ENCODE data around the gene JSRP1. TPM values are rescaled to one million over a fixed set of nuclear protein-coding genes. Genes with fewer than 3 reads are reported as not detected.

Gene JSRP1
- total RNA-seq, 2 experiments from 2014 or later, result 1.5 to 15.9 TPM

DNA sequence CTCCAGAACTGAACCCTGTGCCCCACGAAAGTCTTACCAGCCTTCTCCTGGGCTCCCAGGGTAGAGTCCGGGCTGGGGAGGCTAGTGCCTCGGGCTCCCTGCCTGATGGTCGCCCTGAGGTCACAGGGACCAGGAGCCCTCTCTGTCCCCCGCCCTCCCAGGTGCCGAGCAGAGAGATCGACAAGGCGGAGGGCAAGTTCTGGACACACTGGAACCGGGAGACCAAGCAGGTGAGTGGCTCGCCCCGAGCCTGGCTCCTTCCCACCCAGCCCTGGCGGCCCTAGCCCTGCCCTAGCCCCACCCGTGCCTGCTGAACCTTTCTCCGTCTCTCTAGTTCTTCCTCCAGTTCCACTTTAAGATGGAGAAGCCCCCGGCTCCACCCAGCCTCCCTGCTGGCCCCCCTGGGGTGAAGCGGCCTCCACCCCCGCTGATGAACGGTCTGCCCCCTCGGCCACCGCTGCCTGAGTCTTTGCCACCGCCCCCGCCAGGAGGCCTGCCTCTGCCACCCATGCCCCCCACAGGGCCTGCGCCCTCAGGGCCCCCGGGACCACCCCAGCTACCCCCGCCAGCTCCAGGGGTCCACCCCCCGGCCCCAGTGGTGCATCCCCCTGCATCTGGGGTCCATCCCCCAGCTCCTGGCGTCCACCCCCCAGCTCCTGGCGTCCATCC, 8.7 kb downstream of the JSRP1 start:
- BruUV-seq (replicated peaks), result no TSS peak

DNA sequence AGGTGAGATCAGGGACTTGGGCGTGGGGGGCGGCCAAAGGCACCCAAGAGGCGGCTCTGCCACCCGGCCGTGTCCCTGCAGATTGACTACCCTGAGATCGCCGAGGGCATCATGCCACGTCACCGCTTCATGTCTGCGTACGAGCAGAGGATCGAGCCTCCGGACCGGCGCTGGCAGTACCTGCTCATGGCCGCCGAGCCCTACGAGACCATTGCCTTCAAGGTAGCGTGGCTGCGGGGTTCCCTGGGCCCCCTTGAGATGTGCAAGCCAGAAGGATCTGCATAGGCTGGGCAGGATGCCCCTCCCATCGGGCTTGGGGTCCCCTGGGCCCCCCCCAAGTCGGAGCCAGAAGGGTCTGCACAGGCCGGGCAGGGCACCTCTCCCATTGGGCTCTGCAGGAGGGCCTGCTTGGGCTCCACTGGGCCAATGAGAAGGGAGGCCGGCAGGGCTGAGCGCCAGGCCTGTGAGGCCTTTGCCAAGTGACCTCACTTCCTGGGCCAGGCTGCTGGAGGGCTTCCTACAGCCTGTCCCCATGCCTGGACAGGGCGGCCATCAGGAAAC, 9.3 kb downstream of the JSRP1 start:
- Histone ChIP-seq H2AFZ (ENCODE audit: low read length) (no peak overlapping the region), H3K9me2 (ENCODE audit: insufficient read depth, low read length) (no peaks in the 10 kb centered on the region), H3K79me2 (ENCODE audit: insufficient read depth, low read depth, low read length) (peaks cover 17% of the 10 kb centered on the region), H3K4me1 (ENCODE audit: insufficient read depth, low read length, poor library complexity, severe bottlenecking) (peaks cover 3% of the 10 kb centered on the region), H4K20me1 (ENCODE audit: insufficient read depth, low read length) (peaks cover 3% of the 10 kb centered on the region; the same call in 1 of the 2 replicates), H3K4me3 (ENCODE audit: low read depth, low read length, poor library complexity, severe bottlenecking) (no peak overlapping the region), H3K4me2 (ENCODE audit: low read length) (no peak overlapping the region), H3K36me3 (ENCODE audit: insufficient read depth, low read length) (peaks cover 74% of the 10 kb centered on the region), H3K9me3 (ENCODE audit: low read length) (no peaks in the 10 kb centered on the region), H3K27ac (ENCODE audit: low read depth, low read length, poor library complexity, severe bottlenecking) (no peak overlapping the region)
- ChIA-PET CTCF (ENCODE audit: unreplicated experiment) (interaction anchor here (0.6 kb wide), 1 partner anchor 19 kb away, joined by 3 read pairs; no protein-coding TSS in a partner anchor), POLR2A (no interaction called here)
- intact Hi-C loops (cut with micrococcal nuclease; ENCODE audit: unreplicated experiment), result no loop called here
- DNase-seq (ENCODE audit: low spot score), result no peak
- no TSS peak for BruUV-seq (replicated peaks)
- TF ChIP-seq, protein P1, sequence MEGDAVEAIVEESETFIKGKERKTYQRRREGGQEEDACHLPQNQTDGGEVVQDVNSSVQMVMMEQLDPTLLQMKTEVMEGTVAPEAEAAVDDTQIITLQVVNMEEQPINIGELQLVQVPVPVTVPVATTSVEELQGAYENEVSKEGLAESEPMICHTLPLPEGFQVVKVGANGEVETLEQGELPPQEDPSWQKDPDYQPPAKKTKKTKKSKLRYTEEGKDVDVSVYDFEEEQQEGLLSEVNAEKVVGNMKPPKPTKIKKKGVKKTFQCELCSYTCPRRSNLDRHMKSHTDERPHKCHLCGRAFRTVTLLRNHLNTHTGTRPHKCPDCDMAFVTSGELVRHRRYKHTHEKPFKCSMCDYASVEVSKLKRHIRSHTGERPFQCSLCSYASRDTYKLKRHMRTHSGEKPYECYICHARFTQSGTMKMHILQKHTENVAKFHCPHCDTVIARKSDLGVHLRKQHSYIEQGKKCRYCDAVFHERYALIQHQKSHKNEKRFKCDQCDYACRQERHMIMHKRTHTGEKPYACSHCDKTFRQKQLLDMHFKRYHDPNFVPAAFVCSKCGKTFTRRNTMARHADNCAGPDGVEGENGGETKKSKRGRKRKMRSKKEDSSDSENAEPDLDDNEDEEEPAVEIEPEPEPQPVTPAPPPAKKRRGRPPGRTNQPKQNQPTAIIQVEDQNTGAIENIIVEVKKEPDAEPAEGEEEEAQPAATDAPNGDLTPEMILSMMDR (conservative IDR thresholded peaks at IDR 0.05; ENCODE audit: low read length), result no peak
- no peak for TF ChIP-seq EZH2phosphoT487 (IDR thresholded peaks at IDR 0.05; ENCODE audit: borderline replicate concordance, low read depth, low read length)

More for the DNA sequence above, 8.7 kb downstream of the JSRP1 start:
- H4K20me1 ChIP-seq (ENCODE audit: insufficient read depth, low read length), result no peaks in the 10 kb centered on the region
- peaks cover 2% of the 10 kb centered on the region for H3K4me1 ChIP-seq (ENCODE audit: insufficient read depth, low read length, poor library complexity, severe bottlenecking)
- no peaks in the 10 kb centered on the region for H3K9me3 ChIP-seq (ENCODE audit: low read length)
- H2AFZ ChIP-seq (ENCODE audit: low read length), result no peak overlapping the region
- no peak overlapping the region for H3K27ac ChIP-seq (ENCODE audit: low read depth, low read length, poor library complexity, severe bottlenecking)
- intact Hi-C loops (cut with micrococcal nuclease; ENCODE audit: unreplicated experiment), result no loop called here
- H3K4me2 ChIP-seq (ENCODE audit: low read length), result no peak overlapping the region
- H3K79me2 ChIP-seq (ENCODE audit: insufficient read depth, low read depth, low read length), result peaks cover 11% of the 10 kb centered on the region
- ChIA-PET CTCF (ENCODE audit: unreplicated experiment) (no interaction called here), POLR2A (no interaction called here)
- DNase-seq (ENCODE audit: low spot score), result no peak
- H3K9me2 ChIP-seq (ENCODE audit: insufficient read depth, low read length), result no peaks in the 10 kb centered on the region
- TF ChIP-seq, protein P1 (conservative IDR thresholded peaks at IDR 0.05; ENCODE audit: low read length), result no peak
- no peak for TF ChIP-seq EZH2phosphoT487 (IDR thresholded peaks at IDR 0.05; ENCODE audit: borderline replicate concordance, low read depth, low read length)
- peaks cover 69% of the 10 kb centered on the region for H3K36me3 ChIP-seq (ENCODE audit: insufficient read depth, low read length)
- H3K4me3 ChIP-seq (ENCODE audit: low read depth, low read length, poor library complexity, severe bottlenecking), result no peak overlapping the region
